Measurements from ENCODE around the gene CEP85L. TPM values are rescaled to one million over a fixed set of nuclear protein-coding genes. Genes with fewer than 3 reads are reported as not detected.

CEP85L gene
- polyA plus RNA-seq, 1 donor from 2014 or later, result 15.2 TPM

- peak overlapping the region in 1 of 3 donors; percentile 42 for H3K27ac Mint-ChIP-seq
- H3K4me3 Mint-ChIP-seq, result no peak overlapping the region
- H3K36me3 Mint-ChIP-seq, result no peaks in the 10 kb centered on the region
- no peaks in the 10 kb centered on the region for H3K27me3 Mint-ChIP-seq
- peaks cover 3 to 18% (median 13%) of the 10 kb centered on the region in 3 donors for H3K4me1 Mint-ChIP-seq
- H3K9me3 Mint-ChIP-seq, result no peaks in the 10 kb centered on the region
Observed at GRCh38 chr6:118618676-118619377, 32.6 kb downstream of the CEP85L start.

DNA sequence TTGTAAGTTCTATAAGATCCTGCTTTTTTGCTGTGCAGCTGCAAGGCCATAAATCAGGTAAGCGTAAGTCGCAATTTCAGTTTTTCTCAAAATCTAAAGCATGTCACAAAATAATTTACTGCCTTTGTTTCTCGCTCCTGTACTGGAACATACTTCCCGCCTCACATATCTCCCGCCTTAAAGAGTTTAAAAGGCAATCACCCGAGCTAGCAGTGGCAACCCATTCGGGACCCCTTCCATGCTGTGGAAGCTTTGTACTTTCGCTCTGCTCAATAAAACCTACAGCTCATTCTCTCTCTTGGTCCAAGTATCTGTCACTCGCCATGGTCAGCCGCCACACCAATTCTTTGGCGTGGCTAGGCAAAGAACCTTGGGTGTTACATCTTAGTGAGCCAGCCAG lies 34.0 kb downstream of the CEP85L start:
- H3K4me3 Mint-ChIP-seq, result no peak overlapping the region
- H3K36me3 Mint-ChIP-seq, result no peaks in the 10 kb centered on the region
- no peak overlapping the region for H3K27ac Mint-ChIP-seq
- H3K4me1 Mint-ChIP-seq, result peaks cover 5 to 20% (median 13%) of the 10 kb centered on the region in 3 donors
- no peaks in the 10 kb centered on the region for H3K27me3 Mint-ChIP-seq
- H3K9me3 Mint-ChIP-seq, result peaks cover 0 to 2% (median 0%) of the 10 kb centered on the region in 3 donors

DNA sequence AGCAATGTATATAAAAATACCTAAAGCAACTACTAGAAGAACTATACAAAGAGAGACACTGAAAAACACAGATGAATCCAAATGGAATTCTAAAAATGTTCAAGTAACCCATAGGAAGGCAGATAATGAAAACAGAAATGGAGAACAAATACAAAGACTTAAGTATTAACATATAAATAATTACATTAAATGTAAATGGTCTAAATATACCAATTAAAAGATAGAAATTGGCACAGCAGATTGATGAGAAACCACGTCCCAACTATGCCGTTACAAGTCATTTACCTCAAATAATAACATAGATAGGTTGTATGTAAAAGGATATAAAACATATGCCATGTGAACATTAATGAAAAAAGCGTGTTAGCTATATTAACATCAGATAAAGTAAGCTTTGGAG lies 40.1 kb downstream of the CEP85L start:
- peaks cover 2 to 4% (median 3%) of the 10 kb centered on the region in 3 donors for H3K9me3 Mint-ChIP-seq
- no peak overlapping the region for H3K27ac Mint-ChIP-seq
- H3K36me3 Mint-ChIP-seq, result peaks cover 8% of the 10 kb centered on the region
- H3K27me3 Mint-ChIP-seq, result no peaks in the 10 kb centered on the region
- no peak overlapping the region for H3K4me3 Mint-ChIP-seq
- H3K4me1 Mint-ChIP-seq, result peaks cover 10 to 25% (median 14%) of the 10 kb centered on the region in 3 donors

- H3K36me3 Mint-ChIP-seq, result peaks cover 18% of the 10 kb centered on the region
- H3K4me1 Mint-ChIP-seq, result peaks cover 5 to 27% (median 10%) of the 10 kb centered on the region in 3 donors
Observed at GRCh38 chr6:118606858-118607257, 44.5 kb downstream of the CEP85L start.

GRCh38 chr6:118606268-118606667 lies 45.1 kb downstream of the CEP85L start:
- Mint-ChIP-seq H3K36me3 (peaks cover 18% of the 10 kb centered on the region), H3K4me3 (no peak overlapping the region), H3K27ac (no peak overlapping the region)

More at GRCh38 chr6:118606858-118607257, 44.5 kb downstream of the CEP85L start:
- Mint-ChIP-seq H3K27me3 (no peaks in the 10 kb centered on the region), H3K4me3 (peak overlapping the region in 1 of 4 donors; percentile 81), H3K27ac (no peak overlapping the region), H3K9me3 (peaks cover 1 to 3% (median 2%) of the 10 kb centered on the region in 3 donors)

GRCh38 chr6:118603372-118603771 lies 48.0 kb downstream of the CEP85L start:
- H3K27ac Mint-ChIP-seq, result no peak overlapping the region
- no peaks in the 10 kb centered on the region for H3K27me3 Mint-ChIP-seq
- peaks cover 16% of the 10 kb centered on the region for H3K36me3 Mint-ChIP-seq
- peaks cover 0 to 2% (median 0%) of the 10 kb centered on the region in 3 donors for H3K9me3 Mint-ChIP-seq
- no peak overlapping the region for H3K4me3 Mint-ChIP-seq
- H3K4me1 Mint-ChIP-seq, result peaks cover 4 to 18% (median 6%) of the 10 kb centered on the region in 3 donors

More at GRCh38 chr6:118606268-118606667, 45.1 kb downstream of the CEP85L start:
- H3K4me1 Mint-ChIP-seq, result peaks cover 3 to 24% (median 8%) of the 10 kb centered on the region in 3 donors
- peaks cover 0 to 2% (median 1%) of the 10 kb centered on the region in 3 donors for H3K9me3 Mint-ChIP-seq
- no peaks in the 10 kb centered on the region for H3K27me3 Mint-ChIP-seq

- no peaks in the 10 kb centered on the region for H3K27me3 Mint-ChIP-seq
- no peak overlapping the region for H3K27ac Mint-ChIP-seq
- H3K4me1 Mint-ChIP-seq, result peaks cover 3 to 21% (median 6%) of the 10 kb centered on the region in 3 donors
- no peak overlapping the region for H3K4me3 Mint-ChIP-seq
- H3K36me3 Mint-ChIP-seq, result peaks cover 19% of the 10 kb centered on the region
- H3K9me3 Mint-ChIP-seq, result peaks cover 0 to 2% (median 0%) of the 10 kb centered on the region in 3 donors
Observed at GRCh38 chr6:118602300-118602699, 49.1 kb downstream of the CEP85L start.

DNA sequence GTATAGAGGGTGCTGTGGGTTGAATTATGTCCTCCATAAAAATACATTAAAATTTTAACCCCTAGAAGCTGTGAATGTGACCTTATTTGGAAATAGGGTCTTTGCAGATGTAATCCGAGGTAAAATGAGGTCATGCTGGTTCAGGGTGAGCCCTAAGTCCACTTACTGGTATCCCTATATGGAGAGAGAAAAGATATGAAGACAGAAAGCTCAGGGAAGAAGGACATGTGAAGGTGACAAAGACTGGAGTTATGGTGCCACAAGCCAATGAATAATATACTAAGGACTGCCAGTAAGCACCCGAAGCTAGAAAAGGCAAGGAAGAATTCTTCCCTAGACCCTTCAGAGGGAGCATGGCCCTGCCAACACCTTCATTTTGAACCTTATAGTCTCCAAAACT lies 53.1 kb downstream of the CEP85L start:
- no peak overlapping the region for H3K27ac Mint-ChIP-seq
- peaks cover 0 to 2% (median 0%) of the 10 kb centered on the region in 3 donors for H3K9me3 Mint-ChIP-seq
- H3K4me3 Mint-ChIP-seq, result no peak overlapping the region
- no peaks in the 10 kb centered on the region for H3K27me3 Mint-ChIP-seq
- H3K36me3 Mint-ChIP-seq, result peaks cover 18% of the 10 kb centered on the region
- peaks cover 6 to 12% (median 7%) of the 10 kb centered on the region in 3 donors for H3K4me1 Mint-ChIP-seq

DNA sequence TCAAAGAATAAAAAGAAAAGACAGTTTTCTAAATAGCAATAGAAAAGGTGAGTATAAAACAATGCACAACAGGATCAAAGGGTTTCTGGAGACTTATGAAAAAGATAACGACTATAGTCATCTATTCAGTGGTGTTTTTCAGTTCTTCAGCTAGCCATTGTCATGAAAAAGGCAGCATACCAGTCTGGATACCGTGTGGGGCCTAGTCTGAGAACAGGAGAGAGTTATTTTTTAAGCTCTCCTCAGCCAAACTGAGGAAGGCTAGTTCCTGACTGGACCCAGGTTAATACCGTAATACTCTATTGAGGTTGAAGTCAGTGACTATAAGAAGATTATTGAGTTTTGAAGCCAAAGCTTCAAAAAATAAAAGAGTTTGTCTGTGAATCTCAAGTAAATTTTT lies 53.8 kb downstream of the CEP85L start:
- H3K4me3 Mint-ChIP-seq, result no peak overlapping the region
- H3K27ac Mint-ChIP-seq, result no peak overlapping the region
- H3K27me3 Mint-ChIP-seq, result no peaks in the 10 kb centered on the region
- peaks cover 22% of the 10 kb centered on the region for H3K36me3 Mint-ChIP-seq
- H3K9me3 Mint-ChIP-seq, result peaks cover 0 to 2% (median 0%) of the 10 kb centered on the region in 3 donors
- peaks cover 6 to 12% (median 7%) of the 10 kb centered on the region in 3 donors for H3K4me1 Mint-ChIP-seq

DNA sequence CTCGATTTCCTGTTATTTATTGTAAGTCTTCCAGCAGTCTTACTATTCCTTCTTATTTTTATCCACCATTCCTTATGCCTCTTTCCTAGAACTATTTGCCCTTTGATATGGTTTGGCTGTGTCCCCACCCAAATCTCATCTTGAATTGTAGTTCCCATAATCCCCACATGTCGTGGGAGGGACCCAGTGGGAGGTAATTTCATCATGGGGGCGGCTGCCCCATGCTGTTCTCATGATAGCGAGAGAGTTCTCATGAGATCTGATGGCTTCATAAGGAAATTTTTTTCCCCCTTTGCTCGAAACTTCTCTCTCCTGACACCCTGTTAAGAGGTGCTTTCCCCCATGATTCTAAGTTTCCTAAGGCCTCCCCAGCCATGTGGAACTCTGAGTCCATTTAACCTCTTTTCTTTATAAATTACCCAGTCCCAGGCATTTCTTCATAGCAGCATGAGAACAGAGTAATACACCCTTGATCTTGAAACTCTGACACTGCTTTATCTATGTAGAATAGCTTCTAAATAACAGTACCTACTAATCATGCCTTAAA lies 54.5 kb downstream of the CEP85L start:
- Mint-ChIP-seq H3K9me3 (peaks cover 0 to 2% (median 0%) of the 10 kb centered on the region in 3 donors), H3K4me3 (no peak overlapping the region), H3K4me1 (peaks cover 6 to 12% (median 7%) of the 10 kb centered on the region in 3 donors), H3K36me3 (peaks cover 21% of the 10 kb centered on the region), H3K27me3 (no peaks in the 10 kb centered on the region), H3K27ac (no peak overlapping the region)

GRCh38 chr6:118594877-118595276 lies 56.5 kb downstream of the CEP85L start:
- H3K9me3 Mint-ChIP-seq, result peaks cover 0 to 2% (median 0%) of the 10 kb centered on the region in 3 donors
- H3K4me3 Mint-ChIP-seq, result no peak overlapping the region
- no peaks in the 10 kb centered on the region for H3K27me3 Mint-ChIP-seq
- H3K27ac Mint-ChIP-seq, result no peak overlapping the region
- peaks cover 7 to 12% (median 8%) of the 10 kb centered on the region in 3 donors for H3K4me1 Mint-ChIP-seq
- H3K36me3 Mint-ChIP-seq, result peaks cover 20% of the 10 kb centered on the region

GRCh38 chr6:118591897-118592296 lies 59.5 kb downstream of the CEP85L start:
- Mint-ChIP-seq H3K9me3 (peaks cover 0 to 2% (median 0%) of the 10 kb centered on the region in 3 donors), H3K27ac (no peak overlapping the region), H3K4me1 (peaks cover 2 to 7% (median 5%) of the 10 kb centered on the region in 3 donors)

GRCh38 chr6:118589649-118590365 lies 61.6 kb downstream of the CEP85L start:
- Mint-ChIP-seq H3K9me3 (peaks cover 0 to 2% (median 0%) of the 10 kb centered on the region in 3 donors), H3K4me3 (no peak overlapping the region), H3K27me3 (no peaks in the 10 kb centered on the region), H3K4me1 (peaks cover 2 to 5% (median 5%) of the 10 kb centered on the region in 3 donors), H3K36me3 (peaks cover 7% of the 10 kb centered on the region), H3K27ac (no peak overlapping the region)

More at GRCh38 chr6:118591897-118592296, 59.5 kb downstream of the CEP85L start:
- Mint-ChIP-seq H3K36me3 (peaks cover 13% of the 10 kb centered on the region), H3K27me3 (no peaks in the 10 kb centered on the region), H3K4me3 (no peak overlapping the region)

GRCh38 chr6:118589186-118589585 lies 62.2 kb downstream of the CEP85L start:
- Mint-ChIP-seq H3K4me3 (no peak overlapping the region), H3K4me1 (peaks cover 2 to 5% (median 5%) of the 10 kb centered on the region in 3 donors), H3K27me3 (no peaks in the 10 kb centered on the region), H3K36me3 (peaks cover 6% of the 10 kb centered on the region), H3K27ac (no peak overlapping the region), H3K9me3 (peaks cover 0 to 2% (median 0%) of the 10 kb centered on the region in 3 donors)

- H3K4me1 Mint-ChIP-seq, result peaks cover 0 to 2% (median 0%) of the 10 kb centered on the region in 3 donors
- H3K27me3 Mint-ChIP-seq, result no peaks in the 10 kb centered on the region
- H3K36me3 Mint-ChIP-seq, result peaks cover 6% of the 10 kb centered on the region
- H3K27ac Mint-ChIP-seq, result no peak overlapping the region
- no peaks in the 10 kb centered on the region for H3K9me3 Mint-ChIP-seq
- no peak overlapping the region for H3K4me3 Mint-ChIP-seq
Observed at GRCh38 chr6:118588626-118589025, 62.8 kb downstream of the CEP85L start.

Measured in IgD-negative memory B cell (primary cell).